Activated gamma-delta T cell treated with Interleukin-2 at 50 U/mL for 16 hours (primary cell): ENCODE data around the gene PPP1R3G.

Source experiments
- DNase-seq: peaks from one replicate; pipeline ENCODE4 v3.0.0-alpha.2; 2020

PPP1R3G gene

GRCh38 chr6:5121956-5122355, 36.8 kb downstream of the PPP1R3G start:
- DNase-seq = no peak

- DNase-seq = no peak
Observed at GRCh38 chr6:5122504-5123112, 37.5 kb downstream of the PPP1R3G start.

GRCh38 chr6:5123296-5124143, 38.4 kb downstream of the PPP1R3G start:
- DNase-seq = no peak

GRCh38 chr6:5124526-5124925, 39.4 kb downstream of the PPP1R3G start:
- no peak for DNase-seq

GRCh38 chr6:5125152-5126006, 40.2 kb downstream of the PPP1R3G start:
- DNase-seq = no peak

- no peak for DNase-seq
Observed at GRCh38 chr6:5126214-5126613, 41.1 kb downstream of the PPP1R3G start.

- DNase-seq = no peak
Observed at GRCh38 chr6:5127106-5127687, 42.1 kb downstream of the PPP1R3G start.

GRCh38 chr6:5128351-5128750, 43.2 kb downstream of the PPP1R3G start:
- DNase-seq = no peak

- DNase-seq = no peak
Observed at GRCh38 chr6:5130135-5130866, 45.2 kb downstream of the PPP1R3G start.

GRCh38 chr6:5132731-5133130, 47.6 kb downstream of the PPP1R3G start:
- no peak for DNase-seq

- no peak for DNase-seq
Observed at GRCh38 chr6:5133943-5134342, 48.8 kb downstream of the PPP1R3G start.

GRCh38 chr6:5135788-5136376, 50.7 kb downstream of the PPP1R3G start:
- DNase-seq = peak; percentile 41

GRCh38 chr6:5136851-5137250, 51.7 kb downstream of the PPP1R3G start:
- DNase-seq = no peak
